SJCRH30 (cell line): Measurements from ENCODE around the gene P2RY11. TPM values are rescaled to one million over a fixed set of nuclear protein-coding genes. Genes with fewer than 3 reads are reported as not detected.

Source experiments
- DNase-seq, 2 experiments: peaks; one replicate each; pipeline ENCODE4 v3.0.0-alpha.2; 2015 to 2020
- H3K27ac ChIP-seq: fragments of 250-450 bp; sonication (Bioruptor Pico); 2 replicates; pipeline ENCODE4 v1.5.1; 2020; ENCODE audit warnings: mild to moderate bottlenecking, moderate library complexity
- H3K27me3 ChIP-seq: fragments of 250-450 bp; sonication (Bioruptor Pico); 2 replicates; pipeline ENCODE4 v1.5.1; 2020; ENCODE audit warnings: mild to moderate bottlenecking, moderate library complexity
- H3K36me3 ChIP-seq: fragments of 250-450 bp; sonication (Bioruptor Pico); 2 replicates; pipeline ENCODE4 v1.5.1; 2020; ENCODE audit warnings: mild to moderate bottlenecking, moderate library complexity
- H3K4me1 ChIP-seq: fragments of 250-450 bp; sonication (Bioruptor Pico); 2 replicates; pipeline ENCODE4 v1.5.1; 2020; ENCODE audit warnings: mild to moderate bottlenecking, moderate library complexity
- H3K4me3 ChIP-seq: fragments of 250-450 bp; sonication (Bioruptor Pico); 2 replicates; pipeline ENCODE4 v1.5.1; 2020; ENCODE audit warnings: mild to moderate bottlenecking, moderate library complexity
- H3K9me3 ChIP-seq: fragments of 250-450 bp; sonication (Bioruptor Pico); replicated peaks from 2 replicates; pipeline ENCODE4 v1.5.1; 2020; ENCODE audit warnings: mild to moderate bottlenecking, moderate library complexity
- total RNA-seq: library from RNA; depleted of rRNA; stranded (reverse); fragments of >200 nt; shearing (Covaris generic); gene quantifications from 2 replicates; pipeline ENCODE4 v1.2.3, GENCODE V29; 2014

Gene P2RY11
- total RNA-seq, 1 experiment from 2014 or later = 10.7 TPM

DNA sequence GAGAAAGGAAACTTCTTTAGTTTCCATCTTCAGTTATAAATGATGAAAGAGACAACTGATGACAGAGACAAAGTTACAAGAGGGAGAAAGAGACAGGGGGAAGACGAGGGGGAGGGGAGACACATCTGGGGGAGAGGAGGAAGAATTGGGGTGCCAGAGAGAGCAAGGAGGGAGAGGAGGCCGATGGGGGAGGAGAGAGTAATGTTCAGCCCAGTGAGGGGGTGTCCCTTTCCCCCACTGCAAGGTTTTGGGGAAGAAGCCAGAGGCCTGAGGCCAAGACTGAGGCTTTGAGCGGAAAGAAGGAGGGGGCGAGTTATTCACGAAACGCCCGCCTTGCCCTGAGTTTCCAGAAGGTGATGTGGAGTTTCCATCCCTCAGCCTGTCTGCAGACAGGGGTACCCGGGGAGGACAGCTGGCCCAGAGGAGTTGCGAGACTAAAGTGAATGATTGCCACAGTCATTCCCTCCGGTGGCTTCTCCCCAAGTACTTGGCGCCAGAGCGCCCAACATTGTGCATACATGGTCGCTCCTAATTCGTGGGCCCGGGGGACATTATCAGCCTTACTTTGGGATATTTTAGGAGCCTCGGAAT is 5.9 kb upstream of the P2RY11 start:
- DNase-seq = no peak
- Histone ChIP-seq H3K4me1 (0 out of 2 replicates have a peak, but pooled peaks cover 3% of the 10 kb centered on the region), H3K36me3 (peaks cover 32% of the 10 kb centered on the region), H3K27me3 (no peaks in the 10 kb centered on the region), H3K27ac (no peak overlapping the region; the same call in 1 of the 2 replicates), H3K4me3 (peak overlapping the region; percentile 96), H3K9me3 (no peaks in the 10 kb centered on the region)

DNA sequence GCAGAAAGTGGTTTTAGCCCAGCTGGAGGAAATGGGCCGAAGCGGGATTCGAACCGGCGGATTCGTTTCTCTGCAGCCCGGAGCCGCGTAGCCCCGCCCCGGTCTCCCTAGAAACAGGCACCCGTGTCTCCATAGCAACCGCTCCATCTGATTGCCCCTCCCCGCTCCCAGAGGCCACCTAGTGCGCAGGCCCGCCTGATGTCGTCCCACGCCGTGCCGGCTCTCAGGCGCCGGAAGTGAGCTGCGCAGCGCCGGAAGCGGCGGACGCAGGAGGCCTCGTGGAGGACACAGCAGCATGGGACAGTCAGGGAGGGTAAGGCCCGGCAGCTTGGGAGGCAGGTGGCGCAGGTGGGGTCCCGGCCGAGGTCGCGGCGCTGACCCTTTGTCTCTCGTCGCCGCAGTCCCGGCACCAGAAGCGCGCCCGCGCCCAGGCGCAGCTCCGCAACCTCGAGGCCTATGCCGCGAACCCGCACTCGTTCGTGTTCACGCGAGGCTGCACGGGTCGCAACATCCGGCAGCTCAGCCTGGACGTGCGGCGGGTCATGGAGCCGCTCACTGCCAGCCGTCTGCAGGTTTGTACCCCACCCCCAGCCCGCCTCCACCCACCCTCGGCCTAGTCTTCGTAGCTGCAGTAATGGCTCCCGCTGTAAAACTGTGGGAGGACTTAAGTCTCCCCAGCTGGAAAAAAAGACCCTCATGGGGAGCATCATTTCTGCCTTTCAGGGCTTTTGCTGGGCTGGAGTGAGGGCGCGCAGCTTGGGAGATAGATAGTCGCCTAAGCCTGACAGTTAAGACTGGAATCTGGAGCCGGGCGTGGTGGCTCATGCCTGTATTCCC is 5.2 kb upstream of the P2RY11 start, which contains the start of gene PPAN:
Gene PPAN (plus strand): TSS at position 263 of the 837 bp plus-strand sequence. CDS start 33 bp downstream, at position 296.
- Histone ChIP-seq H3K27ac (peak within 1 kb of the TSS; percentile 88), H3K36me3 (peaks cover 39% of the 10 kb centered on the region), H3K9me3 (no peaks in the 10 kb centered on the region), H3K27me3 (no peaks in the 10 kb centered on the region), H3K4me3 (peak within 1 kb of the TSS; percentile 96), H3K4me1 (0 out of 2 replicates have a peak, but pooled peaks cover 3% of the 10 kb centered on the region)
- DNase-seq = peak; percentile 99

GRCh38 chr19:10107254-10107653 is 4.2 kb upstream of the P2RY11 start:
- Histone ChIP-seq H3K27me3 (no peaks in the 10 kb centered on the region), H3K4me3 (peak overlapping the region; percentile 96), H3K36me3 (peaks cover 44% of the 10 kb centered on the region), H3K4me1 (0 out of 2 replicates have a peak, but pooled peaks cover 3% of the 10 kb centered on the region), H3K27ac (no peak overlapping the region), H3K9me3 (no peaks in the 10 kb centered on the region)
- no peak for DNase-seq

GRCh38 chr19:10107817-10108367 is 3.6 kb upstream of the P2RY11 start:
- H3K36me3 ChIP-seq = peaks cover 46% of the 10 kb centered on the region
- H3K27ac ChIP-seq = no peak overlapping the region
- 0 out of 2 replicates have a peak, but pooled peaks cover 3% of the 10 kb centered on the region for H3K4me1 ChIP-seq
- H3K9me3 ChIP-seq = no peaks in the 10 kb centered on the region
- H3K27me3 ChIP-seq = no peaks in the 10 kb centered on the region
- no peak for DNase-seq
- no peak overlapping the region for H3K4me3 ChIP-seq

DNA sequence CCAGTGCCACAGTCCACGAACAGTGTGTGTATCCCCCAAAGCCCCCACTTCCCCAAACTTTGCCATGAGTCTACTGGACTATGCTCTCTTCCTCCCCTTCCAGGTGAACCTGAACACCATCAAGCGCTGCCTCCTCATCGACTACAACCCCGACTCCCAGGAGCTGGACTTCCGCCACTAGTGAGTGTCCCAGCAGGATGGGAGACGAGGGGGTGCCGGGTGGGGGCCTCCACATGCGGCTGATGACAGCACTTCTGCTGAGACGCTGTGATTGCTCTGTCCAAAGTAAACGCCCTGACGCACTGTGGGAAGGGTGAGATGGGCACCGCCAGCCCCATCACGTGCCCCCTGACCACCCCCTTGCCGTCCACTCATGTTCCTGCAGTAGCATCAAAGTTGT is 2.0 kb upstream of the P2RY11 start:
- DNase-seq = no peak
- Histone ChIP-seq H3K27me3 (no peaks in the 10 kb centered on the region), H3K4me3 (no peak overlapping the region), H3K4me1 (0 out of 2 replicates have a peak, but pooled peaks cover 3% of the 10 kb centered on the region), H3K9me3 (no peaks in the 10 kb centered on the region), H3K27ac (no peak overlapping the region), H3K36me3 (peaks cover 52% of the 10 kb centered on the region)

GRCh38 chr19:10110076-10110971 is 1.2 kb upstream of the P2RY11 start:
- peaks cover 59% of the 10 kb centered on the region for H3K36me3 ChIP-seq
- H3K4me3 ChIP-seq = no peak overlapping the region
- H3K27ac ChIP-seq = no peak overlapping the region
- no peaks in the 10 kb centered on the region for H3K9me3 ChIP-seq
- no peak for DNase-seq
- no peaks in the 10 kb centered on the region for H3K27me3 ChIP-seq
- 0 out of 2 replicates have a peak, but pooled peaks cover 3% of the 10 kb centered on the region for H3K4me1 ChIP-seq

DNA sequence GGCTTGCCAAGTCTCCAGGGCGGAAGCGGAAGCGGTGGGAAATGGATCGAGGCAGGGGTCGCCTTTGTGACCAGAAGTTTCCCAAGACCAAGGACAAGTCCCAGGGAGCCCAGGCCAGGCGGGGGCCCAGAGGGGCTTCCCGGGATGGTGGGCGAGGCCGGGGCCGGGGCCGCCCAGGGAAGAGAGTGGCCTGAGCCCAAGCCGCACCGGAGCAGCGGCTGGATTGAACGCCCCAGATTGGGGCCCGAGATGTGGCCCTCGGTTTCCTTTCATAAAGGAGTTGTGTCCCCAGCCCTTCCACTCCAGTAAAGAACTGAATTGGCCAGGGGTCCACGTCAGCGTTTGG is 548 bp upstream of the P2RY11 start:
- no peak overlapping the region for H3K27ac ChIP-seq
- no peak for DNase-seq
- H3K4me1 ChIP-seq = 0 out of 2 replicates have a peak, but pooled peaks cover 3% of the 10 kb centered on the region
- no peaks in the 10 kb centered on the region for H3K27me3 ChIP-seq
- H3K9me3 ChIP-seq = no peaks in the 10 kb centered on the region
- H3K4me3 ChIP-seq = no peak overlapping the region
- H3K36me3 ChIP-seq = peaks cover 63% of the 10 kb centered on the region

DNA sequence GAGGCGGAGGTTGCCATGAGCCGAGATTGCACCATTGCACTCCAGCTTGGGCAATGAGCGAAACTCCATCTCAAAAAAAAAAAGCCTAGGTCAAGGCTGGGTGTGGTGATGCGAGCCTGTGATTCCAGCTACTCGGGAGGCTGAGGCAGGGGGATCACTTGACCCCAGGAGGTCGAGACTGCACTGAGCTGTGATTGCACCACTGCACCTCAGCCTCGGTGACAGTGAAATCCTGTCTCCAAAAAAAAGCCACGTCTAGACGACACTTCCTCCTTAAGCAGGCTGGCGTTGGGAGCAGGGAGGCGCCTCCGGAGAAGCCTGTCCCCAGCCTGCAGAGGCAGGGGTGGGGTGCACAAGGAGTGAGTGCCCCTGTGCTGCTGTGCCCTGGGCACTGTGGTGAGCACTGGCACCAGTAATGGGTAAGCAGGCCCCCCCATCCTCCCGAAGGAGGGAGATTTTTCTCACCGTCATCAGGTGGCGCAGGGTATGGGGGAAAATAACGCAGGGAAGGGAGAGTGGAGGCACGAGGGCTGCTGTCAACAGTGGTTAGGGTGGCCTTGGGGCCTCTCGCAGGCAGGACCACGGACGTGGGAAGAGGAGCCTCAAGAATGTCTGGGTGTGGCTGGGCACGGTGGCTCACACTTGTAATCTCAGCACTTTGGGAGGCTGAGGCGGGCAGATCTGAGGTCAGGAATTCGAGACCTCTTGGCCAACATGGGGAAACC is 706 bp downstream of the P2RY11 start:
- no peak for DNase-seq
- no peaks in the 10 kb centered on the region for H3K9me3 ChIP-seq
- no peak overlapping the region for H3K4me3 ChIP-seq
- peaks cover 74% of the 10 kb centered on the region for H3K36me3 ChIP-seq
- H3K27ac ChIP-seq = no peak overlapping the region
- H3K27me3 ChIP-seq = no peaks in the 10 kb centered on the region
- H3K4me1 ChIP-seq = 0 out of 2 replicates have a peak, but pooled peaks cover 3% of the 10 kb centered on the region

DNA sequence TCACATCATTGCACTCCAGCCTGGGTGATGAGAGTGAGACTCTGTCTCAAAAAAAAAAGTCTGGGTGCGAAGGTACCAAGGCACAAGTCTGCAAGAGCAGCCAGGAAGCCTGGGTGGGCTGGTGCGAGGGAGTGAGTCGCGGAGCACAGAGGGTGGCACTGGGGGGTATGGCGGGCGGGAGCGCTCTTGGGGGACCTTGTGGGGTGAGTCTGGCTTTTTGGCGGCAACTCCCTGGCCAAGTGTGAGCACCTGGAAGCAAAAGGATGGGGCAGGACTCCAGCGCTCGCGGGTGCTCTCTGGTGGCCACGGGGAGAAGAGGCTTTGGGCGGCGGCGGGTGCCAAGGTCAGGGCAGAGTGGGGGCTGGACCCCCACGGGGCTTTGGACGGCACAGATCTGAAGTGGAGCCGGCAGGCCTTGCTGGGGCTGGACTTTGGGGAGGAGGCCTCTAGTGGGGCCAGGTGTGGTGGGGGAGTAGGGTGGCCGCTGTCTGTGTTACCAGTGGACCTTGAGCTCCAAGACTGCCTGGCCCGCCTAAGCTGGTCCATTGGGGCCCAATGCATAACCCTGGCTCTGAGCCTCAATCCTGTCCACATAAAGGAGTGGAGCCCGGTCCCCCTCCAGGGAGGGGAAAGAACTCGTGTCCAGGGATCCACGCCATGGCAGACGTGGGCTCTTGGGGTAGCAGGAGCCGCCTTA is 1.6 kb downstream of the P2RY11 start:
- H3K4me1 ChIP-seq = no peaks in the 10 kb centered on the region
- H3K4me3 ChIP-seq = no peak overlapping the region
- H3K9me3 ChIP-seq = no peaks in the 10 kb centered on the region
- H3K36me3 ChIP-seq = peaks cover 74% of the 10 kb centered on the region
- no peak overlapping the region for H3K27ac ChIP-seq
- no peaks in the 10 kb centered on the region for H3K27me3 ChIP-seq
- no peak for DNase-seq

GRCh38 chr19:10113592-10113963 is 2.1 kb downstream of the P2RY11 start:
- Histone ChIP-seq H3K36me3 (peaks cover 70% of the 10 kb centered on the region), H3K27ac (no peak overlapping the region), H3K27me3 (no peaks in the 10 kb centered on the region), H3K4me3 (no peak overlapping the region), H3K4me1 (no peaks in the 10 kb centered on the region), H3K9me3 (no peaks in the 10 kb centered on the region)
- no peak for DNase-seq

GRCh38 chr19:10113964-10114650 is 2.6 kb downstream of the P2RY11 start:
- peaks cover 69% of the 10 kb centered on the region for H3K36me3 ChIP-seq
- no peaks in the 10 kb centered on the region for H3K4me1 ChIP-seq
- H3K4me3 ChIP-seq = no peak overlapping the region
- no peak overlapping the region for H3K27ac ChIP-seq
- no peaks in the 10 kb centered on the region for H3K9me3 ChIP-seq
- H3K27me3 ChIP-seq = no peaks in the 10 kb centered on the region
- no peak for DNase-seq

DNA sequence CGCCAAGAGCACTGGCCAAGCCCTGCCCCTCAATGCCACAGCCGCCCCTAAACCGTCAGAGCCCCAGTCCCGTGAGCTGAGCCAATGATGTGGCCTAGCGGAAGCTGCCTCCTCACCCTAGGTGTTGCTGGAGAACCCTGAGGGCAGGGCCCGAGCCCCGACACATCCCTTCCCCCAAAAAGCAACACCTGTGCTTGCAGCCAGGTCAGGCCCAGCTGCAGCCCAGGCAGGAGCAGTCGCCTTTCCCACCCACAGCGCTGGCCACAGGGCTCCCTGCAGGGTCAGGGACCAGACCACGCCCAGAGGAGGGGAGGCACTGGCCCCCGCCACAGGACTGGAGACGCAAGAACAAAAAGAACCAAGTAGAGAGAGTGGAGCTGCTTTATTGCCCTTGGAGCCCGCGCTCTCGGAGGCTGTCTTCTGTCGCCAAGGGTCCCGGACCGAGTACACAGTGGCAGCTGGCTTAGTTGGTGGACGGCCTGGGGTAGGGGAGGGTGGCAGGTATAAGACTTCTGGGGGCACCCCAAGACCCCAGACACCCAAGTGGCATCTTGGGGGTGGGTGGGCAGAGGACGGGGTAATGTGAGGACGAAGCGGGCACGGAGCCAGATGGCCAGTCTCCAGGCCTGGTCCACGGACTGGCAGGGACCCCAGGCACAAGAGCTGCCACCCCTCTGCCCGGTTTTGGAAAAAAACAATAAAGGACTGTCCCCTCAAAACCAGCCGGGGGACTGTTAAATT is 3.3 kb downstream of the P2RY11 start:
- peak in 1 of 2 experiments; percentile 20 for DNase-seq
- Histone ChIP-seq H3K4me3 (no peak overlapping the region), H3K36me3 (peaks cover 62% of the 10 kb centered on the region), H3K27ac (no peak overlapping the region), H3K9me3 (no peaks in the 10 kb centered on the region), H3K4me1 (no peaks in the 10 kb centered on the region), H3K27me3 (no peaks in the 10 kb centered on the region)
